H1 (cell line): ENCODE data around the gene STK39. TPM values are rescaled to one million over a fixed set of nuclear protein-coding genes. Genes with fewer than 3 reads are reported as not detected.
A peak's percentile ranks its signal among the peaks of the same experiment; 100 is the strongest.

Experiments used
- CTCF ChIA-PET: fragments of 300-600 bp; sonication (Branson Sonifier 250); formaldehyde crosslinking; loops from one replicate; lab custom pipeline; 2021; ENCODE audit not compliant: partially characterized antibody; lab: Charles Lee
- POLR2A ChIA-PET: fragments of 300-600 bp; sonication (Branson Sonifier 250); formaldehyde crosslinking; loops from one replicate; lab custom pipeline; 2021; ENCODE audit warnings: inconsistent platforms; ENCODE audit not compliant: partially characterized antibody; lab: Charles Lee
- DNase-seq, 2 experiments: peaks; one replicate each; pipeline versions ENCODE4 v3.0.0 to v3.0.0-alpha.2; 2010 to 2022; ENCODE audit warnings: low spot score in 2 of 2, low read depth in 1 of 2, mixed read lengths in 1 of 2
- FAIRE-seq: peaks from 2 replicates; lab custom pipeline; 2011; peaks lifted over from hg19 to GRCh38; lab: Jason Lieb, UNC
- H2AFZ ChIP-seq: 2 replicates; pipeline ENCODE4 v1.8.1; 2012; ENCODE audit warnings: low read length, inconsistent platforms
- H2AK5ac ChIP-seq: 2 replicates; pipeline ENCODE4 v1.6.1; 2013; ENCODE audit warnings: low read depth, low read length
- H2BK120ac ChIP-seq: replicated peaks from 2 replicates; pipeline ENCODE3; 2013; ENCODE audit warnings: low read depth, low read length, inconsistent platforms
- H2BK12ac ChIP-seq: 2 replicates; pipeline ENCODE4 v1.6.1; 2013; ENCODE audit warnings: low read depth, low read length
- H2BK15ac ChIP-seq: 2 replicates; pipeline ENCODE4 v1.6.1; 2013; ENCODE audit warnings: low read length
- H2BK20ac ChIP-seq: 2 replicates; pipeline ENCODE4 v1.6.1; 2013; ENCODE audit warnings: low read length
- H2BK5ac ChIP-seq: 2 replicates; pipeline ENCODE4 v1.6.1; 2013; ENCODE audit warnings: low read depth, low read length
- H3K14ac ChIP-seq: 2 replicates; pipeline ENCODE4 v1.6.1; 2013; ENCODE audit warnings: inconsistent platforms; ENCODE audit not compliant: insufficient read length
- H3K18ac ChIP-seq: 2 replicates; pipeline ENCODE4 v1.6.1; 2013; ENCODE audit warnings: low read length; ENCODE audit errors: extremely low read depth
- H3K23ac ChIP-seq: 2 replicates; pipeline ENCODE4 v1.6.1; 2013; ENCODE audit warnings: inconsistent platforms; ENCODE audit not compliant: insufficient read length
- H3K23me2 ChIP-seq: 2 replicates; pipeline ENCODE4 v1.6.1; 2013; ENCODE audit warnings: low read depth, low read length
- H3K27ac ChIP-seq: 2 replicates; pipeline ENCODE4 v1.6.1; 2011; ENCODE audit warnings: low read depth, low read length, inconsistent platforms
- H3K27me3 ChIP-seq, 4 experiments: replicated peaks in 1 of 4; 1 replicate in 1 of 4; 2 replicates in 3 of 4; pipeline versions ENCODE4 v1.6.1 to v1.8.1; 2011 to 2013; ENCODE audit warnings: low read length in 3 of 4, mild to moderate bottlenecking in 3 of 4, inconsistent platforms in 2 of 4, mixed read lengths in 2 of 4, moderate library complexity in 1 of 4; ENCODE audit not compliant: control insufficient read depth in 3 of 4, insufficient read depth in 3 of 4; ENCODE audit errors: extremely low read depth in 1 of 4
- H3K36me3 ChIP-seq, 4 experiments: 2 replicates each; pipeline versions ENCODE4 v1.6.1 to v1.8.1; 2011 to 2013; ENCODE audit warnings: mild to moderate bottlenecking in 4 of 4, low read length in 3 of 4, moderate library complexity in 2 of 4, control low read depth in 1 of 4, inconsistent platforms in 1 of 4; ENCODE audit not compliant: insufficient read depth in 4 of 4, control insufficient read depth in 2 of 4
- H3K4ac ChIP-seq: replicated peaks from 2 replicates; pipeline ENCODE3; 2013; ENCODE audit warnings: low read length, low read depth, mixed read lengths, inconsistent platforms; ENCODE audit not compliant: insufficient read length
- H3K4me1 ChIP-seq, 4 experiments: replicated peaks in 1 of 4; 1 replicate in 1 of 4; 2 replicates in 3 of 4; pipeline versions ENCODE4 v1.6.1 to v1.8.1; 2011 to 2013; ENCODE audit warnings: low read length in 3 of 4, inconsistent platforms in 2 of 4, mixed read lengths in 1 of 4; ENCODE audit not compliant: insufficient read depth in 4 of 4, control insufficient read depth in 3 of 4
- H3K4me2 ChIP-seq, 2 experiments: 2 replicates each; pipeline versions ENCODE4 v1.6.1 to v1.8.1; 2011 to 2013; ENCODE audit warnings: low read depth in 2 of 2, low read length in 2 of 2, control low read depth in 1 of 2, inconsistent platforms in 1 of 2, mild to moderate bottlenecking in 1 of 2; ENCODE audit not compliant: insufficient read depth in 1 of 2
- H3K4me3 ChIP-seq, 4 experiments: fragments of 200-600, 300-600 bp in 1 of 4; sonication (generic), shearing (Covaris generic), sonication (Bioruptor Twin) in 1 of 4; 2 replicates each; pipeline versions ENCODE4 v1.5.1 to v1.8.1; 2011 to 2016; ENCODE audit warnings: low read length in 4 of 4, low read depth in 3 of 4, control low read depth in 2 of 4, inconsistent platforms in 2 of 4, mild to moderate bottlenecking in 2 of 4, mixed read lengths in 1 of 4, moderate library complexity in 1 of 4; ENCODE audit not compliant: insufficient read depth in 2 of 4; ENCODE audit errors: extremely low read depth in 1 of 4
- H3K56ac ChIP-seq: replicated peaks from 2 replicates; pipeline ENCODE3; 2013; ENCODE audit warnings: low read depth, mild to moderate bottlenecking, mixed read lengths, low read length, inconsistent platforms; ENCODE audit not compliant: insufficient read length
- H3K79me1 ChIP-seq: 2 replicates; pipeline ENCODE4 v1.6.1; 2013; ENCODE audit warnings: low read depth, low read length, control low read depth
- H3K79me2 ChIP-seq, 2 experiments: 2 replicates each; pipeline versions ENCODE4 v1.6.1 to v1.8.1; 2012 to 2013; ENCODE audit warnings: low read length in 2 of 2, mild to moderate bottlenecking in 2 of 2, inconsistent platforms in 1 of 2; ENCODE audit not compliant: insufficient read depth in 2 of 2, control insufficient read depth in 1 of 2
- H3K9ac ChIP-seq, 4 experiments: replicated peaks in 1 of 4; 1 replicate in 1 of 4; 2 replicates in 3 of 4; pipeline versions ENCODE4 v1.6.1 to v1.8.1; 2011 to 2013; ENCODE audit warnings: low read depth in 3 of 4, low read length in 3 of 4, control low read depth in 2 of 4, mild to moderate bottlenecking in 2 of 4, moderate library complexity in 2 of 4, inconsistent platforms in 1 of 4; ENCODE audit errors: extremely low read depth in 1 of 4
- H3K9me3 ChIP-seq, 2 experiments: 2 replicates each; pipeline versions ENCODE4 v1.6.1 to v1.8.1; 2012 to 2013; ENCODE audit warnings: mild to moderate bottlenecking in 2 of 2, moderate library complexity in 2 of 2, control low read depth in 1 of 2, inconsistent platforms in 1 of 2, low read depth in 1 of 2, low read length in 1 of 2, mixed read lengths in 1 of 2; ENCODE audit not compliant: insufficient read depth in 2 of 2
- H4K20me1 ChIP-seq, 2 experiments: replicated peaks in 1 of 2; 2 replicates each; pipeline versions ENCODE3 to v1.8.1; 2011 to 2013; ENCODE audit warnings: inconsistent platforms in 2 of 2, low read length in 2 of 2, mild to moderate bottlenecking in 1 of 2; ENCODE audit not compliant: insufficient read depth in 2 of 2, control insufficient read depth in 1 of 2
- H4K5ac ChIP-seq: 2 replicates; pipeline ENCODE4 v1.6.1; 2013; ENCODE audit warnings: low read length, low read depth, mixed read lengths, inconsistent platforms; ENCODE audit not compliant: insufficient read length
- H4K8ac ChIP-seq: 2 replicates; pipeline ENCODE4 v1.8.0; 2013; ENCODE audit warnings: mild to moderate bottlenecking, moderate library complexity, low read length, inconsistent platforms; ENCODE audit not compliant: insufficient read depth; ENCODE audit errors: extremely low read depth
- H4K91ac ChIP-seq: replicated peaks from 2 replicates; pipeline ENCODE3; 2013; ENCODE audit warnings: low read length, mixed read lengths, inconsistent platforms; ENCODE audit not compliant: insufficient read length
- CREB1 ChIP-seq: IDR thresholded peaks from 2 replicates; pipeline ENCODE4 v1.6.1; 2012; ENCODE audit warnings: inconsistent platforms
- EP300 ChIP-seq, 2 experiments: IDR thresholded peaks; 1 replicate in 1 of 2; 2 replicates in 1 of 2; pipeline ENCODE4 v1.6.1; 2011 to 2012; ENCODE audit warnings: low read depth in 2 of 2, low read length in 2 of 2, mild to moderate bottlenecking in 2 of 2, borderline replicate concordance in 1 of 2, inconsistent platforms in 1 of 2, moderate library complexity in 1 of 2
- KDM1A ChIP-seq: fragments of 200-600, 300-600 bp; sonication (generic); IDR thresholded peaks from 2 replicates; pipeline ENCODE4 v1.7.1; 2016; ENCODE audit warnings: mild to moderate bottlenecking, low read length, borderline replicate concordance
- MAFK ChIP-seq: IDR thresholded peaks from 2 replicates; pipeline ENCODE4 v1.6.1; 2012; ENCODE audit warnings: low read depth, mild to moderate bottlenecking, improper control_type of control experiment, low read length
- POLR2A ChIP-seq, 2 experiments: IDR thresholded peaks; 1 replicate in 1 of 2; 2 replicates in 1 of 2; pipeline ENCODE4 v1.6.1; 2011; ENCODE audit warnings: low read depth in 2 of 2, low read length in 2 of 2, mild to moderate bottlenecking in 2 of 2; ENCODE audit errors: control extremely low read depth in 1 of 2
- RXRA ChIP-seq: IDR thresholded peaks from 2 replicates; pipeline ENCODE4 v1.6.1; 2011; ENCODE audit warnings: low read depth, mild to moderate bottlenecking, low read length, moderate library complexity; ENCODE audit not compliant: insufficient read depth
- SP1 ChIP-seq: IDR thresholded peaks from 2 replicates; pipeline ENCODE4 v1.6.1; 2011; ENCODE audit warnings: low read depth, low read length
- USF2 ChIP-seq: IDR thresholded peaks from 2 replicates; pipeline ENCODE4 v1.6.1; 2011; ENCODE audit warnings: low read length, improper control_type of control experiment
- WGBS, 2 experiments: shearing (Covaris generic) in 1 of 2; methylation state at CpG; one replicate each; pipeline versions ENCODE4 v1.1.6 to v1.1.7; 2013 to 2015; ENCODE audit warnings: low lambda C conversion rate in 2 of 2, mixed read lengths in 2 of 2, inconsistent platforms in 1 of 2, low coverage in 1 of 2, missing lambda C conversion rate in 1 of 2; ENCODE audit not compliant: insufficient replicate concordance in 2 of 2, insufficient coverage in 1 of 2, insufficient read length in 1 of 2; ENCODE audit errors: extremely low coverage in 1 of 2, missing lambda C conversion rate in 1 of 2; 5-methylcytosine and 5-hydroxymethylcytosine counted together
- polyA plus RNA-seq, 7 experiments: library from polyadenylated mRNA; depleted of rRNA in 3 of 7; stranded (reverse) in 5 of 7; unstranded in 2 of 7; fragments of >200 nt in 5 of 7; fragments of 200-250 nt in 2 of 7; gene quantifications; 1 replicate in 5 of 7; 2 replicates in 1 of 7; 4 replicates in 1 of 7; pipeline versions ENCODE4 v1.2.1 to v1.2.3, GENCODE V29; 2011 to 2013; ENCODE audit warnings: missing spikeins in 2 of 7, mixed read lengths in 2 of 7
- total RNA-seq: library from RNA; stranded (reverse); fragmentation: NEBNext Ultra II Directional; extraction: Animal tissue kit (Norgen Biotek cat#: 25700); gene quantifications from 2 replicates; pipeline ENCODE4 v1.2.1, GENCODE V29; 2021
- TF ChIP-seq, protein P1 (sequence below): IDR thresholded peaks from 2 replicates; pipeline ENCODE4 v1.6.1; 2012; ENCODE audit warnings: inconsistent platforms

The STK39 gene
- total and polyA plus RNA-seq, 2 of the 8 experiments (the other 6 are each of a cell fraction or from before 2014, with no cell fraction given): 13.7 to 23.8 TPM

DNA sequence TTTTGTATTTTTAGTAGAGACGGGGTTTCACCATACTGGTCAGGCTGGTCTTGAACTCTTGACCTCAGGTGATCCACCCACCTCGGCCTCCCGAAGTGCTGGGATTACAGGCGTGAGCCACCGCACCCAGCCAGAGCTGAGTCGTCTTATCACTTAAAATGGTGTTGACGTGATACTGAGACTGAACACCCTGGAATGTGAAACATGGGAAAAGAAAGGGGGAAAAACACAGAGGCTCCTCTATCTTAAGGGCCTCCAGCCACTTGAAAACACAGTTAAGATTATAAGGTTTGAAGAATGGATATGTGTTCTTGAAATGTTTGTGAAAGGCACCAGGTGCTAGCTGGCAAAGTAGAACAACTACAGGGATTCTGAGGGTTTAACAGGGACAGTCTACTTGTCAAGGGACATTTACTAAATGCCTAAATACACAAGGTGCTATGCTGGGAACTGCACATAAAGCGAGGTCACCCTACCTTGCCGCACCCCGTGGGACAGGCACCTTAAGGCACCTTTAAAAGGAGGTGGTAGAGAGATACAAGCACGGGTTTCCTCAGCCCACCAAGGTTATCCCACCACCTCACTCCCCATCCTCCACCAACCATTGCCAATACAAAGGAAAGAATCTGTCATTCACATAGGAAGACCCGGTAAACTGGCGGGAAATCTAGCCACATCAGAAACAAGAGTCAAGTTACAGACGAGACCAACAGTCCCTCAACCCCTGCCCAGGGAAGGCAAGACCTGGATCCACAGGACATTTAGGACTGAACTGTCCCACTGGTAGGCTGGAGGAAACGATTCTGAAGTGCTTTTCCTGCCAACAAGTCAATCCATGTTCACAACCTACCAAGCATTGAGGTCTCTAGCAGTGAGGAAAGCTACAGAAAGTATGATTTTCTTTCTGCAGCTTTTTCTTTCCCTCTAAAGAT, 43.4 kb downstream of the STK39 start:
- peak overlapping the region in 2 of 4 experiments; percentile 3 to 40; a peak in 1 of 8 replicates for H3K4me3 ChIP-seq
- no peak overlapping the region for H4K8ac ChIP-seq
- H2BK120ac ChIP-seq: peak overlapping the region; percentile 76
- H2BK5ac ChIP-seq: peak overlapping the region; percentile 28; the same call in 1 of the 2 replicates
- peaks cover 0 to 4% of the 10 kb centered on the region in 2 experiments; a peak in 2 of 4 replicates for H3K79me2 ChIP-seq
- H3K4me2 ChIP-seq: peak overlapping the region; percentile 46 to 69
- no peak overlapping the region for H2BK15ac ChIP-seq
- no peaks in the 10 kb centered on the region for H3K23me2 ChIP-seq
- H3K9ac ChIP-seq: no peak overlapping the region; a peak in 2 of 7 replicates
- no peak overlapping the region; the same call in 1 of the 2 replicates for H2AFZ ChIP-seq
- H2BK20ac ChIP-seq: no peak overlapping the region
- no peaks in the 10 kb centered on the region for H3K79me1 ChIP-seq
- H3K36me3 ChIP-seq: peaks cover 0 to 2% (median 0%) of the 10 kb centered on the region in 4 experiments; a peak in 1 of 8 replicates
- peak; percentile 85 for FAIRE-seq
- no peak overlapping the region for H3K23ac ChIP-seq
- POLR2A ChIA-PET: no interaction called here
- no peaks in the 10 kb centered on the region for H4K20me1 ChIP-seq
- peak overlapping the region; percentile 66; the same call in 1 of the 2 replicates for H3K18ac ChIP-seq
- no peak overlapping the region for H3K4ac ChIP-seq
- no peak overlapping the region for H3K14ac ChIP-seq
- H2AK5ac ChIP-seq: no peak overlapping the region
- H2BK12ac ChIP-seq: peak overlapping the region; percentile 78; the same call in 1 of the 2 replicates
- no peaks in the 10 kb centered on the region for H3K27me3 ChIP-seq
- DNase-seq: peak in 1 of 2 experiments; percentile 29
- H3K56ac ChIP-seq: no peak overlapping the region
- peak overlapping the region; percentile 78 for H4K5ac ChIP-seq
- no peaks in the 10 kb centered on the region for H3K9me3 ChIP-seq
- no peak overlapping the region; the same call in 1 of the 2 replicates for H3K27ac ChIP-seq
- H3K4me1 ChIP-seq: peaks cover 1 to 11% (median 9%) of the 10 kb centered on the region in 4 experiments; a peak in 6 of 7 replicates
- peak overlapping the region; percentile 11 for H4K91ac ChIP-seq
- CTCF ChIA-PET: interaction anchor here (0.6 to 1.3 kb wide), 3 partner anchors 10 to 536 kb away, joined by 3 to 5 read pairs (median 5); no protein-coding TSS in a partner anchor
- 64% methylated on average over 15 of the region's 15 CpGs; no CpG with 5 or more reads in 1 of the 2 experiments for WGBS, 2 experiments
- TF ChIP-seq, protein P1, sequence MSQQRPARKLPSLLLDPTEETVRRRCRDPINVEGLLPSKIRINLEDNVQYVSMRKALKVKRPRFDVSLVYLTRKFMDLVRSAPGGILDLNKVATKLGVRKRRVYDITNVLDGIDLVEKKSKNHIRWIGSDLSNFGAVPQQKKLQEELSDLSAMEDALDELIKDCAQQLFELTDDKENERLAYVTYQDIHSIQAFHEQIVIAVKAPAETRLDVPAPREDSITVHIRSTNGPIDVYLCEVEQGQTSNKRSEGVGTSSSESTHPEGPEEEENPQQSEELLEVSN: peak; percentile 81
- TF ChIP-seq POLR2A (IDR thresholded peaks at IDR 0.05; ENCODE audit: control extremely low read depth in 1 of 2, low read depth in 2 of 2, low read length in 2 of 2) (peak in 1 of 2 experiments; percentile 29; a peak in 1 of 3 replicates), CREB1 (no peak), SP1 (peak; percentile 77), MAFK (no peak), RXRA (no peak), EP300 (IDR thresholded peaks at IDR 0.05; ENCODE audit: borderline replicate concordance in 1 of 2, low read depth in 2 of 2, low read length in 2 of 2) (peak in 1 of 2 experiments; percentile 80; a peak in 1 of 3 replicates), KDM1A (no peak), USF2 (no peak)
